Parathyroid adenoma (tissue), 2 donors: ENCODE data around the gene RAP1GAP.
A peak's percentile ranks its signal among the peaks of the same experiment; 100 is the strongest.

Experiments
- H2AFZ ChIP-seq: fragments of 300-600 bp; sonication (generic); one replicate; pipeline ENCODE4 v1.7.0; 2017; ENCODE audit warnings: antibody characterized with exemption, mild to moderate bottlenecking
- H3K27ac ChIP-seq: fragments of 300-600 bp; sonication (generic); one replicate; pipeline ENCODE4 v1.7.0; 2017
- H3K27me3 ChIP-seq: fragments of 300-600 bp; sonication (generic); one replicate; pipeline ENCODE4 v1.7.0; 2017; ENCODE audit warnings: low read length; ENCODE audit not compliant: control insufficient read depth, insufficient read depth
- H3K36me3 ChIP-seq: fragments of 300-600 bp; sonication (generic); one replicate; pipeline ENCODE4 v1.7.0; 2017; ENCODE audit warnings: low read length; ENCODE audit not compliant: control insufficient read depth, insufficient read depth
- H3K4me1 ChIP-seq: fragments of 300-600 bp; sonication (generic); one replicate; pipeline ENCODE4 v1.7.0; 2017; ENCODE audit warnings: control low read depth
- H3K4me2 ChIP-seq: fragments of 300-600 bp; sonication (generic); one replicate; pipeline ENCODE4 v1.7.0; 2017; ENCODE audit warnings: low read length
- H3K4me3 ChIP-seq: fragments of 300-600 bp; sonication (generic); one replicate; pipeline ENCODE4 v1.7.0; 2017; ENCODE audit warnings: low read depth, low read length
- H3K79me2 ChIP-seq: fragments of 300-600 bp; sonication (generic); one replicate; pipeline ENCODE4 v1.7.0; 2017; ENCODE audit warnings: control low read depth
- H3K9ac ChIP-seq: fragments of 300-600 bp; sonication (generic); one replicate; pipeline ENCODE4 v1.7.0; 2017; ENCODE audit warnings: mild to moderate bottlenecking
- H3K9me3 ChIP-seq: fragments of 300-600 bp; sonication (generic); one replicate; pipeline ENCODE4 v1.7.0; 2017; ENCODE audit warnings: low read length; ENCODE audit not compliant: control insufficient read depth
- CTCF ChIP-seq: fragments of 300-600 bp; sonication (generic); IDR thresholded peaks from one replicate; pipeline ENCODE4 v1.7.0; 2017; ENCODE audit warnings: antibody characterized with exemption, mild to moderate bottlenecking
- donor health status: primary hyperparathyroidism.

RAP1GAP gene

DNA sequence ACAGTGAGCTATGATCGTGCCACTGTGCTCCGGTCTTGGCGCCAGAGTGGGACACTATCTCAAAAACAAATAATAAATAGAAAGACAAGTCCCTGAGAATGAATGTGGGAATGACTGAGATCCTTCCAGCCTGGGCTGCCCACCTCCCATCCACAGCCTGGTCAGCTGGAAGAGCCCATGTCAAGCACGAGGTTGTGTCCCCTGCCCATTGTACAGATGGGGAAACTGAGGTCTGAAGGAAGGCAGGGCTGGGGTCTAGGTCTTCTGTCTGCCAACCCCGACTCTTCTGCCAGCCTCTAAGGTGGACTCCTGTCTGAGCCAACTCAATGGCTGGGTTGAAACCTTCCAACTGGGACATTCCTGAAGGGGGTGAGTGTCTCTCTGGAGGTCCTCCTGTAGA, 79.5 kb downstream of the RAP1GAP start:
- H3K79me2 ChIP-seq = no peaks in the 10 kb centered on the region
- H3K4me2 ChIP-seq = no peak overlapping the region
- no peak overlapping the region for H3K27ac ChIP-seq
- H3K27me3 ChIP-seq = no peaks in the 10 kb centered on the region
- H3K9me3 ChIP-seq = no peaks in the 10 kb centered on the region
- no peak overlapping the region for H3K9ac ChIP-seq
- H2AFZ ChIP-seq = no peak overlapping the region
- no peak for TF ChIP-seq CTCF
- H3K4me3 ChIP-seq = no peak overlapping the region
- H3K36me3 ChIP-seq = no peaks in the 10 kb centered on the region
- peaks cover 5% of the 10 kb centered on the region for H3K4me1 ChIP-seq

DNA sequence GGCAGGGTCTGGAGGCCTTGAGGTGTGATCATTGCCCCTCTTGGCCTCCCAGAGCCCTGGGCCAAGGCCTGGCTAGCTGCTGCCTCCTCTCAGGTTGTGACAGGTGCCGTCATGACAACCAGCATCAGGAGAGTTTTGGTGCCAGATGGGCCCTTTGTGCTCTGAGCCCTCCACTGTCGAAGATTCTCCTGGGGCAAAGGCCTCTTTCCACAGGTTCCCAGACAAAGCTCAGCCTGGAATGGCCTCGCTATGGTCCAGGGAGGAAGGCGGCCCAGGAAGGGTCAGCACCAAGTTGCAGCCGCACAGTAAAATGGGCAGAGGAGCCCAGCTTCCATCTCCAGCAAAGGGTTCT, 81.6 kb downstream of the RAP1GAP start:
- TF ChIP-seq CTCF = no peak
- no peaks in the 10 kb centered on the region for H3K27me3 ChIP-seq
- H3K36me3 ChIP-seq = no peaks in the 10 kb centered on the region
- H2AFZ ChIP-seq = peak overlapping the region; percentile 11
- H3K9ac ChIP-seq = no peak overlapping the region
- no peaks in the 10 kb centered on the region for H3K79me2 ChIP-seq
- H3K27ac ChIP-seq = no peak overlapping the region
- H3K9me3 ChIP-seq = no peaks in the 10 kb centered on the region
- H3K4me3 ChIP-seq = no peak overlapping the region
- peaks cover 5% of the 10 kb centered on the region for H3K4me1 ChIP-seq
- H3K4me2 ChIP-seq = no peak overlapping the region

GRCh38 chr1:21586846-21587601, 82.1 kb downstream of the RAP1GAP start:
- Histone ChIP-seq H3K27ac (no peak overlapping the region), H3K79me2 (no peaks in the 10 kb centered on the region), H3K9ac (no peak overlapping the region), H2AFZ (peak overlapping the region; percentile 46), H3K9me3 (no peaks in the 10 kb centered on the region), H3K4me2 (peak overlapping the region; percentile 38), H3K4me1 (peaks cover 5% of the 10 kb centered on the region), H3K27me3 (no peaks in the 10 kb centered on the region), H3K4me3 (no peak overlapping the region), H3K36me3 (no peaks in the 10 kb centered on the region)
- TF ChIP-seq CTCF = no peak

GRCh38 chr1:21586222-21586621, 82.9 kb downstream of the RAP1GAP start:
- Histone ChIP-seq H2AFZ (no peak overlapping the region), H3K79me2 (no peaks in the 10 kb centered on the region), H3K36me3 (no peaks in the 10 kb centered on the region), H3K27ac (no peak overlapping the region), H3K27me3 (no peaks in the 10 kb centered on the region), H3K9ac (no peak overlapping the region), H3K4me1 (peaks cover 5% of the 10 kb centered on the region), H3K9me3 (no peaks in the 10 kb centered on the region), H3K4me3 (no peak overlapping the region), H3K4me2 (peak overlapping the region; percentile 38)
- no peak for TF ChIP-seq CTCF

DNA sequence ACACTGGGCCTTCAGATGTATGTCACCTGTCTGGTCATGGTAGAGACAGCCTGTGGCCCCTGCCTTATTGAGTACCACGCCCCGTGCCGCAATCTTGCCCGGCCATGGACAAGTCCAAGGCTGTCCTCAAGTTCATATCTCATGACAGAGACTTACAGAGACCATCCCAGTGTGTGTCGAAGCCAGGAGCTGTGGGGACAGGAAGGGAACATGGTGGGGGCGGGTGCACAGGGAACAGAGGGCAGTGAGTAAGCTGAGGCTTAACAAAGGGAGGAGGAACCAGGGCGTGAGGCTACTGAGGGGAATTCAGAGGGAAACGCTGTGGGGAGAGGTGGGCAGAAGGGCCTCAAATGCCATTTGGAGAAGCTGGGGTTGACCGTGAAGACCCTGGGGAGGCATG, 84.1 kb downstream of the RAP1GAP start:
- H3K9me3 ChIP-seq = no peaks in the 10 kb centered on the region
- no peaks in the 10 kb centered on the region for H3K79me2 ChIP-seq
- H3K4me2 ChIP-seq = no peak overlapping the region
- TF ChIP-seq CTCF = no peak
- no peaks in the 10 kb centered on the region for H3K27me3 ChIP-seq
- H3K4me3 ChIP-seq = no peak overlapping the region
- no peak overlapping the region for H3K9ac ChIP-seq
- no peaks in the 10 kb centered on the region for H3K36me3 ChIP-seq
- H2AFZ ChIP-seq = no peak overlapping the region
- H3K4me1 ChIP-seq = peaks cover 5% of the 10 kb centered on the region
- H3K27ac ChIP-seq = no peak overlapping the region
